H1 (cell line): ENCODE data around the gene ONECUT3. TPM values are rescaled to one million over a fixed set of nuclear protein-coding genes. Genes with fewer than 3 reads are reported as not detected.

ENCODE experiments used
- CBX5 ChIP-seq: fragments of 300-800, 300-1000 bp; sonication (generic); IDR thresholded peaks from 2 replicates; pipeline ENCODE4 v1.7.1; 2016; ENCODE audit warnings: antibody characterized with exemption, low read length, low read depth
- HDAC6 ChIP-seq: IDR thresholded peaks from one replicate; pipeline ENCODE4 v1.7.1; 2012; ENCODE audit warnings: low read depth, mild to moderate bottlenecking, inconsistent platforms, low read length, moderate library complexity
- KDM5A ChIP-seq: fragments of 200-600 bp; IDR thresholded peaks from 2 replicates; pipeline ENCODE4 v1.7.1; 2012; ENCODE audit warnings: mild to moderate bottlenecking, low read length, inconsistent platforms, mixed read lengths
- polyA plus RNA-seq, 7 experiments: library from polyadenylated mRNA; depleted of rRNA in 3 of 7; stranded (reverse) in 5 of 7; unstranded in 2 of 7; fragments of >200 nt in 5 of 7; fragments of 200-250 nt in 2 of 7; gene quantifications; 1 replicate in 5 of 7; 2 replicates in 1 of 7; 4 replicates in 1 of 7; pipeline versions ENCODE4 v1.2.1 to v1.2.3, GENCODE V29; 2011 to 2013; ENCODE audit warnings: missing spikeins in 2 of 7, mixed read lengths in 2 of 7
- total RNA-seq: library from RNA; stranded (reverse); fragmentation: NEBNext Ultra II Directional; extraction: Animal tissue kit (Norgen Biotek cat#: 25700); gene quantifications from 2 replicates; pipeline ENCODE4 v1.2.1, GENCODE V29; 2021
- TF ChIP-seq, protein P1 (sequence below): IDR thresholded peaks from 2 replicates; pipeline ENCODE4 v1.6.1; 2011; ENCODE audit warnings: low read depth, mild to moderate bottlenecking, low read length; ENCODE audit not compliant: insufficient read depth

Gene ONECUT3
- total and polyA plus RNA-seq, 2 of the 8 experiments (the other 6 are each of a cell fraction or from before 2014, with no cell fraction given): not detected

GRCh38 chr19:1764729-1765128 is 11.4 kb downstream of the ONECUT3 start (continued):
- no peak for TF ChIP-seq CBX5
- TF ChIP-seq, protein P1, sequence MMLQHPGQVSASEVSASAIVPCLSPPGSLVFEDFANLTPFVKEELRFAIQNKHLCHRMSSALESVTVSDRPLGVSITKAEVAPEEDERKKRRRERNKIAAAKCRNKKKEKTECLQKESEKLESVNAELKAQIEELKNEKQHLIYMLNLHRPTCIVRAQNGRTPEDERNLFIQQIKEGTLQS: no peak
- TF ChIP-seq KDM5A: no peak
- no peak for TF ChIP-seq HDAC6
- TF ChIP-seq, all 59 proteins: peak for 0
